ENCODE measurements around the gene DERL3.

The DERL3 gene

DNA sequence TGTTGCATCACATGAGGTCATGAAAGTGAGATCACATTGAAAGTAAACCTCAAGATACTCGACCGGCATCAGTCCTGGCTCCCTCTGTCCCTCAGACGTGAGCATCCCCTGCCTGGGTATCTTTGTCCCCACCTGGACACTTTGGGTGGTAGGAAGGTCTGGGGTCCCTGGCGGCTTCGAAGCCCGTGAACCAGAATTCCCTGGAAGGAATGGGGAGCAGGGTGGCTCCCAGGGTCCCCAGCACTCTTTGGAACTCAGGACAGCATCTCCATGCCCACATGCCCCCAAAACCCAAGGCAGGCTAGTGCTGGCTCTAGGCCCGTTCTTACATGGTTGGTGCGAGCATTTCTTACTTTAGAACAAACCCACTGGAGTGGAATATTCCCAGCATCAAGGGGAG lies 7.5 kb downstream of the DERL3 start:
- DNase-seq = no peak

DNA sequence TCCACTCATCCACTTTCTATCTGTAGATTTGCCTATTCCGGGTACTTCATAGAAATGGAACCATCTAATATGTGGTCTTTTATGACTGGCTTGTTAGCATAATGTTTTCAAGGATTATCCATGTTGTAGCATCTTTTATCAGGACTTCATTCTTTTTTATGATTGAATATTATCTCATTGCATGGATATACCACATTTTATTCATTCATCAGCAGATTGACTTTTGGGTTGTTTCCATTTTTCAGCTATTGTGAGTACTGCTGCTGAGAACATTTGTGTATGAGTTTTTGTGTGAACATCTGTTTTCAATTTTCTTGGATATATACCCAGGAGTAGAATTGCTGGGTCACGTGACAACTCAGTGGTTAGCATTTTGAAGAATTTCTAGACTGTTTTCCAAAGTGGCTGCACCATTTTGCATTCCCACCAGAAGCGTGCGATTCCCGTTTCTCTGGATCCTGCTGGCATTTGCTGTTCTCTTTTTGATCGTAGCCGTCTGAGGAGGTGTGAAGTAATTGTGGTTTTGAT lies 8.9 kb downstream of the DERL3 start:
- DNase-seq = no peak

DNA sequence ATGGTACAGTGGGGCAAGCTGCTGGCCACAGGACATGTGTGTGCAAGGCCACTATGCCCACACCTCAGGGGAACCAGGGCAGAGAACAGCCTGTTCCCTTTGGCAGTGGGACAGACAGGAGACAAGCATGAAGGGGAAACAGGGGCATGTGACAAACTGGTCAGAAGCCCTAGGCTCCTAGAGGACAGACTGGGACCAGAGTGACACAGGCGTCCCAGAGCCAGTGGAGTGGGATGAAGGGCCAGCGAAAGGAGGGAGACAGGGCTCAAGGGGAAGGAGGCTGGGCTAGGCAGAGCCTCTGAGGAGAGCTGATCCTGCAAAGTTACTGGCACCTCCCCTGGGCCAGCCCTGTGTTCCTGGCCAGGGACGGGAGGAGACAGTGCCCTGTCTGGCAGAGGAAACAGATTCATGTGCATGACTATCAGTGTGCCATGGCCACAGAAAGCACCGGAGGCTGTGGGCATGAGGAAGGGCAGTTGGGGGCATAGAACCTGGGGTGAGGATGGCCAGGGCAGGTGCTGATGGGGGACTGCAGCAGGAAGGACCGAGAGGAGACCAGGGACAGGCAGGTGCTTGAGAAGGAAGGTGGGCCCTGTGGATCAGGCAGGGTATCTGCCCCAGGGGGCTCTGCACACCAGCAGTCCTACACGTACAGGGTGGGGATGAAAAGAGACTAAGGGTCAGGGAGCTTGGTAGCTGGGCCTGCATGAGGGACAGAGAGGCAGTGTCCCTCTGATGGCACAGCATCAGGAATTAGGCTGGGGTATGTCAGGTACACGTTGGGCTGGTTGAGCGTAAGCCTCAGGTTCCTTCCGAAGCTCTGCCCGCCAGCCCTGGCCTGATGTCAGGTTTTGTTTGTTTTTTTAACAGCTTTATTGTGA lies 9.8 kb downstream of the DERL3 start:
- DNase-seq = no peak

DNA sequence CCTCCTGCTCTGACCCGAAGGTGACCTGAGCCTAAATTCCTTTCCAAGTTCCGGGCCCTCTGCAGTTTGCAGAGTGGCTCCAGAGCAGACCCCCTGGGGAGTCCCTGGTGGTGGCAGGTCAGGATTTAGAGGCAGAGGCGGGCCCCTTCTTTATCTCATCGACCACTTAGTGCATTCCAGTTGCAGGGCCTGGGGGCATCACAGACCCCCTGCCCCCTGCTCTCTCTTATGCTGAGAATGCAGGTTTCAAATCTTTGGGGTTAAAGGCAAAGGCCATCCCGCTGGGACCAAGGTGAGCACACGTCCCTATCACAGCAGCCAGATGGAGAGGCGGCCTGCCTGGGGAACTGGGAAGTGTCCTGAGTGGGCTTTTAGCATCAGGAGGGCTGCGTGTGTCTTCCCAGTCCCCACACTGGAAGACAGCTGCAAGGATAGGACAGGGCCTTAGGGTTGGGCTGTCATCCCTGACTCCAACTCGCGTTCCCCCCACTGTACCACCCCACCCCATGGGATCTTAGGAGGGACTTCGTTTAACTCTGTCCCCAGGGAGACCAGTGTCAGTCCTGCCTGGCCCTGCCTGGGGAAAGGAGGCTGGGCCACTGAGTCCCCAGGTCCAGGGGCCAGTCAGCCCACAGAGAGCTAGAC lies 11.3 kb downstream of the DERL3 start:
- no peak for DNase-seq

DNA sequence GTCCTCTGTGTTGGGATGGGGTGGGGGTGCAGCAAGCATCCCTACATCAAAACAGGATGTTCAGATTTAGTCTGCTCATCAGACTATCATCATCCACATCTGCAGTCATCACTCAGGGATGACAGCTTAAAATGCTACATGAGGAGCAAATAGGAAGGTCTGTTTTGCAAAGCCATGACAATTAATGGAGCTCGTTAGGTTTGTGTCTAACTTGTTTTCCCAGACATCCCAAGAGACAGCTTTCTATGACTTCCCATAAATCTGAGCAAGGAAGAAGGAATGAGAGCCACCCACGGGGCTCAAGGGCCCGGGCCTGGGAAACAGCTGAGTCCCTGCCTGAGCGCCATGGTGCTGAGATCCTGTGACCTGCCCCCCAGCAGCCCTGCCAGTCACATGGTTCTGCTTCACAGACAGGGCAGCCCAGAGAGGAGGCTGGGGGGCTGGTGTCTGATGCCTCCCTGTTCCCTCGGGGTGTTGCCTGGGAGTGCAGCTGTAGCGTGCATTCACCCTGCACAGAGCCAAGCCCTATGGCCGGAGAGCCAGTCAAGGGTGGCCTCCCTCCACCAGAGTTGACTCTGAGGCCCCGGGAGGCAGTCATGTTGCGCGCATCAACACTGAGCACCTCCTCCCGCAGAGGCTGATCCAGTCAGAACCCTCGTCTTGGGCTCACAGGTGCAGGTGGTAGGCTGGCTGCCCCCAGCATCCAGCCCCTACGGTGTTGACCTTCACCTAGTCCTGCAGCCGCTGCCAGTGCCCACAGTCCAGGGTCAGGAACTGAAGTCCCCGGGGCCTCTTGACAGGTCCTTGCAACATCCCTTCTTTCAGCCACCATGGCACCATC lies 12.1 kb downstream of the DERL3 start:
- DNase-seq = no peak

DNA sequence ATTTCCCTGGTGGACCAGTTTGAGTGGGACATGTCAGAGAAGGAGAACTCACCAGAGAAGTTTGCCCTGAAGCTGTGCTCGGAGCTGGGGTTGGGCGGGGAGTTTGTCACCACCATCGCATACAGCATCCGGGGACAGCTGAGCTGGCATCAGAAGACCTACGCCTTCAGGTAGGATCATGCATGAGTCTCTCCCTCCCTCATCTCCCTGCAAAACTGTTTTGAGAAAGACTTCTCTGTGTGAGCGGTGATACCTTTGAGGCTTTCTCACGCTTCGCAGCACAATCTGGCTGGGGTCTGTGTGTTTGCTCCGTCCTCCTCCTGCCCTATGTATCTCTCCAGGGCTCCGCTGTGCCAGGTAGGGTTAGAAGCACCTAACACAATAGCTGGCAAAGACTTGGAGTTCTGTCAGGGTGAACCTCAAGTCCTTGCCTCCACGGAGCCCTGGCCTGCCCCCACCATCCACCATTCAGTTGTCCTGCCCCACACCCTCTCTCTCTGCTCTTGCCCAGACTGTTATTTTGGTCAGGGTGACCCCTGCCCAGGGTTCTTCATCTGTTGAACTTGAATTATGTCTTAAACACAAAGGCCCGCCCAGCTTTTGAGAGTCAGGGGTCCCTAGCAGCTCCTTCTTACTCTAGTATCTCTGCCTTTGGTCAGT lies 13.4 kb downstream of the DERL3 start:
- no peak for DNase-seq

DNA sequence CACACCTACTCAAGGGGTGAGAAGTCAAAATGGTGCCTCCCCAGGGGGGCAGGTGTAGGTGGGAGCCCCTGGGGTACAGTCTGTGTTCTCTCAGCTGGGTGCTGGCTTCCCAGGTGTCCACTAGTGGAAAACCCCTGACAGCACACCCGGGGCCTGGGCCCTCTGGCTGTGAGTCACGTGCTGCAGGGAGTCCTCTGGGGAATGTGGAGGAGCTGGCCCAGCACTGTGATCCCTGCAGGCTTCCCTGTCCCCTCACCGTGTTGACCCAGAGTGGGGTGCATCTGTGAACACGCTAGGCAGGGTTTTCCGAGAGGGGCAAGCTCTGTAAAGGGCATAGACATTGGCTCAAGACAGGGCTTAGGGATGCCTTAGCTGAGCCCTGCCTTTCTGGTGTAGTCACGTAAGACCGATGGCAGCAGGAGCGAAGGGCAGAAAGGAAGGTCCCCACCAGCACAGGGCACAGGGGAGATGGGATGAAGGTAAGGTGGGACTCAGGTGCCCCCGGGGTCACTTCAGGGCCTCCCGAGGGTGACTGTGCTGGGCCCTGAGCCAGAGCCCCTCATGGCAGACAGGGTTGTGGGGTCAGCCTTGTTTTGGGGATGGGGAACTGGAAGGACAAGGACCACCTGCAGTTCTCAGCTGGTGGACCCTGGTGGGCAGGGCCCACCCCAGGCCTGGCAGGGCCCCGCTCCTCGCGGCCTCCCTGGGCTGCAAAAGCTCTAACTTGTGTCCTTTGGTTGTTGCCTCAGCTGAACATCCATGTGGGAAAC lies 14.1 kb downstream of the DERL3 start:
- DNase-seq = no peak

DNA sequence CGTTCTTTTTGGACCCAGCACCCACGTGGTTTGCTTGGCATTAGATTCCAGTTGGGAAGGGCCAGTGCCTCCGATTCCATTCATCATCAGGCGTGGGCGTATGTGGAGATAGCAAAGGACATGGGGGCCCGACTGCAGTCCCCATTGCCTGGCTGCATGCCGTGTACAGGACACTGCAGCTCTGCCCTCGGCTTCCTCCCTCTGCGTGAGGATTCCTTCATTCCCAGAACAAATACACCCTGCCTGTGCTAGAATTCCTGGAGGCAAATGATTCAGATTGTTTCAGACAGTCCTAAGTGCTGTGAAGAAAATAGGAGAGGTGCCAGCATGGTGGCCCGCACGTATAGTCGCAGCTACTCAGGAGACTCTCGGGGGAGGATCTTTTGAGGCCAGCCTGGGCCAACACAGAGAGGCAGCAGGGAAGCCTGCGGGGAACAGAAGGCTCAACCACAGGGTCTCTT lies 15.4 kb downstream of the DERL3 start:
- DNase-seq = no peak

DNA sequence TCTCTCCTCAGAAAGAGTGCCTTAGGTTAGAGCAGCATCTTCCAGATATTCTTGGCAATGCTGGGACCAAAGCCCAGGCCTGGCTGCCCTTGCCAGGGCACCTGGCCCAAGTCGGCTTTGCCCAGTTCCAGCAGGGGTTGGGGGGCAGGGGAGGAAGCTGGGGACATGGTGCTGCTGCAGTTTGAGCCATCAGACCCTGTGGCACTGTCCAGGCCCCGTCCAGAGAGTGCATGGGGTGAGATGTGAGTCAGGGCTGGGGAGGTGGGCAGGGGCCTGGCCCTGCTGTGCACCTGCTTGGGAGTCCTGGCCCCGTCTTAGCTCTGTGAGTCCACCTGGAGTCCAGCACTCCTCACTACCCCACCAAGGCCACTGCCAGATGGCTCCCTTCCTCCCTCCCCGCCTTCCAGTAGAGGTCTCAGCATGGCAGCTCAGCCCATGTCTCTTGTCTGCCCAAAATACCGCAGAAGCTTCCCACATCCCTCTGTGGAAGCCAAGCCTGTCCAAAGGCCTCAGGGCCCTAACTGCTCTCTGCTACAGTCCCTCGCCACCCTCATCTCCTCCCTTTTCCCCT lies 16.6 kb downstream of the DERL3 start:
- no peak for DNase-seq

DNA sequence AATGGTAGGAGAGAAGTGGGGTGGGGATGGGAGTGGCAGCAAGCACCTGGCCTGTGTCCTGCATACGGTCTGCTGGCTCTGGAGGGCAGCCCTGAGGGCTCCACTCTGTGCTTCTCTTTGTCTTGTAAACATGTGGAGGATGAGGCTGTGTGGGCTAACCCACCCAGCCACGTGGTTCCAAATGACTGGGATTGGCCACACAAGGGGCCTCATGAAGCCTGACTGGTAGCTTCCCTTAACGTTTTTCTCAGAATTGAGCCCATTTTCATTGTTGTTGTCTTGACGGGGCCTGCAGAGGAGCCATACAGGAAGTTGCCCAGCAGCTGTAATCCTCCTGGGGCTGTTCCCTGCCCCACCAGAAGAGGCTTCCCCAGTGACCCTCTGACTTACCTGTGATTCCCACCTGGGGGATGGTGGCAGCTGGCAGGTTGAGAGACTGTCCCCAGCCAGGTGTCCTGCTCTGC lies 18.0 kb downstream of the DERL3 start:
- DNase-seq = no peak

DNA sequence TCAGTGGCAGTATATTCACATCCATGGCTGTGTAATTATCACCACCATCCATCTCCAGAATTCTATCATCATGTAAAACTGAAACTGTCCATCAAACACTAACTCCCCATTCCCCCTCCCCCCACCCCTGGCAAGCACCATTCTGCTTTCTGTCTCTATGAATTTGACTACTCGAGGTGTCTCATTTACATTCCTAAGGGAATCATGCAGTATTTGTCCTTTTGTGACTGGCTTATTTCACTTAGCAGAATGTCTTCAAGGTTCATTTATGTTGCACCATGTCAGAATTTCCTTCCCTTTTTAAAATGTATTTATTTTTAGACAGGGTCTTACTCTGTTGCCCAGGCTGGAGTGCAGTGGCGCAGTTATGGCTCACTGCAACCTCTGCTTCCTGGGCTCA lies 20.3 kb downstream of the DERL3 start:
- no peak for DNase-seq

DNA sequence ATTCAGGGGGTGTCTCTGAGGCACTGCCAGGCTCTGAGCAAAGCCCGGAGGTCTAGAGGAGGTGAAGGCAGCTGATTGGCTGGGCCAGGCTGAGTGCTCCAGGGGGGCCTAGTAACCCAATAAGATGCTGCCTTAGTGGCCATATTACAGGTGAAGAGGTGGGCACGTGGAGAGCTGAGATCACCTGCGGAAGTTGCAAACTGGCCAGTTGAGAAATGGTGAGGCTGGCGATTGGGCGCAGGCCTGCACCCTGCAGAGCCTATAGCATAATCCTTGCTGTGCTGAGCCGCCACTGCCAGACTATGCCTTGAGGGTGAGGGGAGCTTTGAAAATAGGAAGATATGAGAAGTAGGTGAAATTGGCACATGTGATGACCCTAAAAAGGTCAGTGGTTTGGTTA lies 21.7 kb downstream of the DERL3 start:
- no peak for DNase-seq

DNA sequence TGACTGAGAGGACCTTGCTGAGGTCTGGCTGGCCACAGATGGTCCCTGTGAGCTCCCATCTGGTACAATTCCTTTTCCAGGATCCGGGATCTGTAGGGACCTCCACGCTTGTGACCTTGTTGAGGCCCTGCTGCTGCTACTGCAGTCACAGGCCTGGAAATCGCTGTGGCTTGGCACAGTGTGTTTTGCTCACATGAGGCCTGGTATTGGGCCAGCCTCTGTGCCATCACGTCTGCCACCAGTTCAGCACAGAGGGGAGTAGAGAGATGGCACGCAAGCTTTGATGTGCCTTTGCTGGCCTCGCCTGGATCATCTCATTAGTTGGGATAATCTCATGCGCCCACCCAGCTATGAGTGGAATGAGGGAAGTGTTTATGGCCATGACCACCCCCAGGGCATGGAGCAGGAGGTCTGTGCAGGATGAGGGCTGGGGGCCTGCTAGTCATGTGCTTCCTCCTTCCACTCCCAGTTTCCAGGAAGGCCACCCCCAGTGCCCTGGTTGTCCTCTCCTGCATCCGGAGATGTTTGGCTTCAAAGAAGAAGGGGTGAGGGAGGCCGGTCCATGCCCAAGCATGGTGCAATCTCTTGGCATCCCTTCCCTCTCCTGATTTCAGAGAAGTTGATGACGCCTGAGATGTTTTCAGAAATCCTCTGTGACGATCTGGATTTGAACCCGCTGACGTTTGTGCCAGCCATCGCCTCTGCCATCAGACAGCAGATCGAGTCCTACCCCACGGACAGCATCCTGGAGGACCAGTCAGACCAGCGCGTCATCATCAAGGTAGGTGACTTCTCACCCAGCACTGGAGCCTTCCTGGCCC lies 22.4 kb downstream of the DERL3 start:
- no peak for DNase-seq

DNA sequence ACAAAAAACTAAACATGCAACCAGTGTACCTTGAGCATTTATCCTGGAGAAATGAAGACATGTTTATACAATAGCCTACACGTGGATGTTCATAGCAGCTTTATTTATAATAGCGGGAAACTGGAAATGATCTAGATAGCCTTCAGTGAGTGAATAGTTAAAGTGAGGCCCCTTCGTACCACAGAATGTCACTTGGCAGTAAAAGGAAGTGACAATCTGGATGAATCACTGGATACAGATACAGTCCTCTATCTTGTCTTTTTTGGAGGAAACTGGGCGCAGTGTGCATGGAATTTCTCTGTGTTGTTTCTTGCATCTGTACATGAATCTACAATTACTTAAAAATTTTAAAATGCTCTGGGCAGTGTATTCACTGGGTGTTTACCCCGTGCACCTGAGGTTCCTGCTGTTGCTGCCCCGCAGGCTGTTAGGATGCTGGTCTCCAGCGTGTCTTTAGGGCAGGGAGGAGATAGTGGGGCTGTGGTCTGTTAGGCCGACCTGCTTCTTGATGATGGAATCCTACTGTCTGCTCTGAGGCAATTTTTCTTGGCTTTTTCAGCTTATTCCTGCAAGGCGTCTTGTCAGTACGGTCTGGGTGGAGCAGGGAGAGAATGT lies 23.2 kb downstream of the DERL3 start:
- no peak for DNase-seq

DNA sequence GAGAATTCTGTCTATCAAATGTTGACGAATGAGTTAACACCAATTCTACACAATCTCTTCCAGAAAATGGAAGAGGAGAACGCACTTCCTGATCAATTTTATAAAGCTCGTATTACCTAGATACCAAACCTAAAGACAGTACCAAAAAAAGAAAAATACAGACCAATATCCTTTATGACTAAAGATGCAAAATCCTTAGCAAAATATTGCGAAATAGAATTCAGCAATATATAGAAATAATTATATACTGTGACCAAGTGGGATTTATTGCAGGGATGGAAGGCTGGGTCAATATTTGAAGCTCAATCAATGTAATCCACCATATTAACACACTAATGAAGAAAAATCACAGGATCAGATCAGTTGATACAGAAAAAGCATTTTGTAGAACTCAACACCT lies 26.4 kb downstream of the DERL3 start:
- DNase-seq = no peak

DNA sequence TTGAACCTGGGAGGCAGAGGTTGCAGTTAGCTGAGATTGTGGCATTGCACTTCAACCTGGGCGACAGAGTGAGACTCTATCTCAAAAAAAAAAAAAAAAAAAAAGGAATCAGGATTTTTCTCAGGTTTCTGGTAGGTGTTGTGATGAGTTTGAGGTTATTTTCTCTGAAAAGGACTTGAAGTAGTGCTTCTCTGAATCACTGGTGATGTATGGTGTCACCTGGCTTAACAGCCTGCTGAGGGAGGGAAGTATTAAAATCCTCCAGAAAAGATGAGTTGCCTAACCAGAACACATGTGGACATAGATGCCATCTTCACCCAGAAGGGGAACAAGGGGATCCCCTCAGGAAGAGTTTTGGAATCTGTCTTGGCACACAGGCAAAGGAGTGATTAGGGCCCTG lies 32.0 kb downstream of the DERL3 start:
- DNase-seq = no peak

DNA sequence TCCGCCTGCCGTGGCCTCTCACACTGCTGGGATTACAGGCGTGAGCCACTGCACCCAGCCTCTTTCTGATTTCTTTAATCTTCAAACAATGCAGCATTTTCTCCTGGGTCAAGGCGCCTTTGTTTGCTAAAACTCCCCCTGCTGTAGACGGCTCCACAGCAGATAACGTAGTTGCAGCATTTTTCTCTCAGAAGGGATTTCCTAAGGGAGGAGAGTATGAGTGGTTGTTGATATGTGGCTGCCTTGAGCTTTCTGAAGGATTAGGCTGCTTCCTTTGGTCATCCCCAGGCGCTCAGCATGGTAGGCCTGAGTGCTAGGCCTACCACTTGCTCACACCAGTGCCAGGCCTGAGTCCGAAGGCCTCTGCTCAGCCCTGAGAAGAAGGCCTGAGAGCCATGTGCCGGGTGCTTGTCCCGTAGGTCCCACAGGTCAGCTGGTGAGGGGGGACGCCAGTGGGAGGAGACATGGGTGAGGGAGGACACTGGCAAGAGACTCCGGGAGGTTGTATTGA lies 34.0 kb downstream of the DERL3 start:
- DNase-seq = no peak

DNA sequence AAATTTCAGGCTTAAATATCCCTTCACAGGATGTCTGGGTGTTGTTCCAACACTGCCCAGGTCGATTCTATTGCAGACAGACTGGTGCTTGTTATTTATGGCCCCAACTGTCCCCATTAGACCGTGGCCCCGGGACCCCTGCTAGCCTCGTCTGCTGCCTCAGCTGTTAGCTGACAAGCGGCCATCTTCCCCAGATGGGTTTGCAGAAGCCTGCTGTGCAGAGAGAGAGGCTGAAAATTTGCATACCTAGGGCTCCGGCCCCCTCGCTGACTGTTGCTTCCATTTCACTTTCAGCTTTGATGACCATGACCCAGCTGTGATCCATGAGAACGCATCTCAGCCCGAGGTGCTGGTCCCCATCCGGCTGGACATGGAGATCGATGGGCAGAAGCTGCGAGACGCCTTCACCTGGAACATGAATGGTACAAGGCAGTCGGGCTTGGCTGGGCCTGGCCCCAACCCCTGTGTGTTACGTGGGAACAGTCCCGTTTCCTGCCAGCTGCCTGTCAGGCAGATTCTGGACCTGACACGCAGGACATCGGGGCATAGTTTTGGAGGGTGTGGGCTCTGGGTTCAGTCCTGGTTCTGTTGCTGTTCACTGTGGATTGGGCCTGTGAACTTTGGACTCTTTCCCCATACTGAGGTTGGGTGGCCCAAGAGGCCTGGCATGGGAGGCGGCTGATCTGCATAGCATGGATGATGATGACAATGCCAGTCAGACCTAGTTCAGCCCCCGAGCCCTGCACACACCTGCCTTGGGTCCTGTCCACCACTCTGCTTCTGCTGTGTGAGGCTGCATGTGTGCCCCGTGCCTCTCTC lies 35.6 kb downstream of the DERL3 start:
- no peak for DNase-seq

DNA sequence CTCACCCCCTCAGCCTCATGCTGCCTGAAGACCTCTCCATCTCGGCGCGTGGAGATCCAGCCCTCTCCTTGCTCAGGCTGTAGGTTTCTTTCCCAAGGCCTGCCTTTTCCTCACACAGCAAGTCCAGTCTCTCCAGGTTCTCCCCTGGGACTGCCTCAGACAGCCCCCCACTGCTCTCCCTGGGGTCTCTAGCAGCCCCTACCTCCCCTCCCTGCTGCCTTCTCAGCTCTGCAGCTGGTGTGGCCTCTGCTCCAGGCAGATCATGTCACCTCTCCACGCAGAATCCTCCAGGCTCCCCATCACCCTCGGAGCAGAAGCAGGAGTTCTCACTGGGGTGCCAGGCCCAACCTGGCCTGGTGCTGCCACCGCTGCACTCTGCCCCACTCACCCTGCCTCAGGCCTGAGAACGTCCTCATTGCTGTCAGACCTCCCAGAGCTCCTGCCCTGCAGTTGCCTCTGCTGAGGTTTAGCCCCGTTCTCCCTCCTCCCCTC lies 36.9 kb downstream of the DERL3 start:
- DNase-seq = no peak
